ENCODE data around the gene HBEGF. TPM values are rescaled to one million over a fixed set of nuclear protein-coding genes. Genes with fewer than 3 reads are reported as not detected.
"Not testable (repeated sequence)": the region's sequence is repeated elsewhere in the genome, so short reads cannot be mapped to it uniquely, and the experiment has no call there.

The HBEGF gene
- polyA plus RNA-seq, 10 donors = 11.9 to 35.3 (median 16.6) TPM

GRCh38 chr5:140362311-140362710 is 15.9 kb upstream of the HBEGF start:
- no peak for DNase-seq

DNA sequence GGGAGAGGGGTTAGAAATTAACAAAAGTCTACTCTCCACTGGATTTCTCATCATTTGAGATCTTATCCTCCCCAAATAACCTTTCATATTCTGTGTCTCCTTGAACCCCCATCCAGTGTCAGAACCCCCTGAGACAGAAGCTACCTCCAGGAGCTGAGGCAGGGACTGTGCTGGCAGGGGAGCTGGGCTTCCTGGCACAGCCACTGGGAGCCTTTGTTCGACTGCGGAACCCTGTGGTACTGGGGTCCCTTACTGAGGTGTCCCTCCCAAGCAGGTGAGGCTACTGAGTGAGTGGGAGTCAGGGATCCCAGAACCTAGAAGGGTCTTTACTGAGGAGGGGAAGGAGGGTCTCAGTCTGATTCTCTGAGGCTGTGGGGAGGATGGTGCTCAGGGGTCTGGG is 15.5 kb upstream of the HBEGF start:
- no peak for DNase-seq

- no peak for DNase-seq
Observed at GRCh38 chr5:140360681-140361479, 14.5 kb upstream of the HBEGF start.

DNA sequence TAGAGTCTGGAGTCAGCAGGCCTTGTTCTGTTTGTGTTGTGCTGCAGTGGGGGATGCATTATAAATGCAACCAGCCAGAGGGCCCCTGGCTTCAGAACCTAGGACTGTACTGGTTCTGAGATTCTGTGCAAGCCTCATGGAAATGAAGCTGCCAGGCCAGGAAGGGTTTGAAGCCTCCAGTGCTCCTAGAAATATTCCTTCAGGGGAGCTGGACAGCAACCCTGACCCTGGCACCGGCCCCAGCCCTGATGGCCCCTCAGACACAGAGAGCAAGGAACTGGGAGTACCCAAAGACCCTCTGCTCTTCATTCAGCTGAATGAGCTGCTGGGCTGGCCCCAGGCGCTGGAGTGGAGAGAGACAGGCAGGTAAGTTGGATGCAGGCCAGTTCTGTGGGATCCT is 13.7 kb upstream of the HBEGF start, which contains the start of gene SLC4A9:
Gene SLC4A9, plus strand, starts transcription at position 94 of the 400 bp plus-strand sequence. Its CDS starts 43 bp downstream, at position 137.
- no peak for DNase-seq

GRCh38 chr5:140358738-140359310 is 12.4 kb upstream of the HBEGF start:
- DNase-seq = no peak

DNA sequence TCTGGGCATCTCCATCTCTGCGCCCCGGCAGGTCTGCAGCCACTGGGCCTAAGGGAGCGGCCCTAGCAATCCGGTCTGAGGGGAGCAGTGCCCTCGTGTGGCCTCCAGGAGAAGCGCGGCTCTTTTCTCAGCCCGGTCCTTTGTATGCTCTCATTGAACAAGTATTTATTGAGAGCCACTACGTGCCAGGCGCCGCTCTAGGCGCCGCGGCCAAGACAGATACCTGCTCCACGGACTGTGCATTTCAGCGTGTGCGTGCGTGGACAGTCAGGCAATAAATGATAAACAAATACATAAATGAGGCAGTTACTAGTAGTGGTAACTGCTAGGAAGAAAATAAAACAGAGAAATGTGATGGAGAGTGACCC is 11.3 kb upstream of the HBEGF start:
- peak; percentile 71 to 91 (median 87) for DNase-seq

- no peak for DNase-seq
Observed at GRCh38 chr5:140356853-140357725, 10.7 kb upstream of the HBEGF start.

DNA sequence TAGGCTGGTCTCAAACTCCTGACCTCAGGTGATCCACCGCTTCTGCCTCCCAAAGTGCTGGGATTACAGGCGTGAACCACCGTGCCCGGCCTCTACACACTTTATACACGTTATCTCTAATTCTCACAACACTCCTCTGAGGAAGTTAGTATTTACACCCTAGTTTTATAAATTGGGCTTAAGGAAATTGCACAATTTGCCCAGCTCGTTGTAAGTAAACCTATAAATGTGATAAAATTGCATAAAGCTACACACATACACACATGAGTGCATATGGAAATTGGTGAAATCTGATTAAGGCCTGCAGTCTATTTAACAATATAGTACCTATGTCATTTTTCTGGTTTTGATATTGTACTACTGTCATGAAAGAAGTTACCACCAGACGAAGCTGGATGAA is 9.1 kb upstream of the HBEGF start:
- no peak for DNase-seq

DNA sequence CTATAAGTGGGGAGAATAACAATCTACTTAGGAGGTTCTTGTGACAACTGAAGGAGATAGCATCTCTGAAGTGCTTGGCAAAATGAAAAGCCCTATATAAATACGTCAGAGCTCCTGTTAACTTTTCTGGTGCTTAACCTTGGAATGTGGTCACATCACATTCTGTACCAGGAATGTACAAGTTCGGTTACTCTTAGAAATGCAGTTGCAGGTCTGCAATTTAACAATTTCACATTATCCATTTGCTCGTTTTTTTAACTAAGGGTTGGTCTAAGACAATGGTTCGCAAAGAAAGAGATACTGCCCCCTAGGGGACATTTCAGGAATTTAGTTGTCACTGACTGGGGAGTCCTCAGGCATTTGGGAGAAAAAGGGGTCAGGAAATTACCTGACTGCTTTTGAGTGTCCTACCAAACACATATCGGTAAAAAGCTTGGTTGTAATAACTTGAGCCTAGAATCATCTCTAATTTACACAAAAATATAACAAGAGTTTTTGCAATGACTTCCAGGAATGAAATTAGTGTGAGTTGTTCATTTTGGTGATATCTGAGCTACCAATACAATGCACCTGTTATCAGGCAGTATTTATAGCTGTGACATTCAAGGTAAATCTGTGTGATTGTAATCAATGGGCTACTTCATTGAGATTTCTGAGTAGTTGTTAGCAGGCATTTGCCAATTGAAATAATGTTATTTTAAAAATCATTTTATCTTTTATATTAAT is 5.4 kb upstream of the HBEGF start:
- DNase-seq = peak; percentile 65 to 80 (median 76)

DNA sequence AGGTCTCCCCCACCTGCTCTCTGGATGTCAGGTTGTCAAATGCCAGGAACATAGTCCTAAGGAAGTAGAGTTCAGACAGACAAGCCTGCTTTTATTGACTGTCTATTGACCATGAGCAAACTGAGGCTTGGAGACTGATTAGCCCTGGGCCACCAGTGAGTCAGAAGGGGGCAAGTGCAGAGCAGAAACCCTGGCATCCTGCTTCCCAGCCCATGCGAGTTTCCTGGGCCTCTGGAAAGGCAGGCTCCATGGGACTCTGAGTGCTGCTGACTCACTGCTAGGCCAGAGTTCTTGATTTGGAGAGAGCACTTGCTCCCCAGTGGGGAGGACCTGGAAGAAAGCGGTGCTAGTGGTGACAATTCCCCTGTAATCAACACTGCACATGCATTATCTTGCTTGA is 2.8 kb upstream of the HBEGF start:
- DNase-seq = no peak

DNA sequence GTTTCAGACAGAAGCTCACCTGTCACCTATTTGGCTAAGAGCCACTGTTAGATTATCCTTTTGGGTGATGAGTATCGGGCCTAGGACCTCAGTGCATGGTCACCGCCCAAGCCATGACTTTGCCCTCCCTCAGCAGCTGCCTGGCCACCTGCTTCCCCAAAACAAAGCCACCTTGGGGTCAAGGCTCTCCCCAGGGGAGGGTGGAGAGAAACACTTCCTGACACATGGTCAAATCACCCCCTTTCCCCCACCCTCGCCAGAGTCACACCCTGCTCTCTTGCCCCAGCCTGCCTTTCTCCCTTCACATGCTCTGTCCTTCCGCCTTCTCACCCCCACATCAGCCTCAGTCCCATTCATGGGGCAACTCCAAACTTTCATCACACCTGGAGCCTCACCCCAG is 1.7 kb upstream of the HBEGF start:
- DNase-seq = no peak

GRCh38 chr5:140347360-140347759 is 957 bp upstream of the HBEGF start:
- DNase-seq = no peak

GRCh38 chr5:140345919-140346347 is 470 bp downstream of the HBEGF start:
- DNase-seq = peak in 2 of 3 donors; percentile 63 to 78

GRCh38 chr5:140344683-140345423 is 1.6 kb downstream of the HBEGF start:
- no peak for DNase-seq

DNA sequence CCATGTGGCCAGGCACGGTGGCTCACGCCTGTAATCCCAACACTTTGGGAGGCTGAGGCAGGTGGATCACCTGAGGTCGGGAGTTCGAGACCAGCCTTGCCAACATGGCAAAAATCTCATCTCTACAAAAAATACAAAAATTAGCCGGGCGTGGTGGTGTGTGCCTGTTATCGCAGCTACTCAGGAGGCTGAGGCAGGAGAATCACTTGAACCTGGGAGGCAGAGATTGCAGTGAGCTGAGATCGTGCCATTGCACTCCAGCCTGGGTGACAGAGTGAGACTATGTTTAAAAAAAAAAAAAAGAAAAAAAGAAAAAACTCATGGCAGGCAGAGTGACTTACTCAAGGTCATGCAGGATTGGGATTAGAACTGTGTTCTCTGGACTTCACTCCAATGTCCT is 2.6 kb downstream of the HBEGF start:
- not testable (repeated sequence) for DNase-seq

- no peak for DNase-seq
Observed at GRCh38 chr5:140342896-140343295, 3.5 kb downstream of the HBEGF start.

- peak in 1 of 3 donors; percentile 71 for DNase-seq
Observed at GRCh38 chr5:140342287-140342686, 4.1 kb downstream of the HBEGF start.

DNA sequence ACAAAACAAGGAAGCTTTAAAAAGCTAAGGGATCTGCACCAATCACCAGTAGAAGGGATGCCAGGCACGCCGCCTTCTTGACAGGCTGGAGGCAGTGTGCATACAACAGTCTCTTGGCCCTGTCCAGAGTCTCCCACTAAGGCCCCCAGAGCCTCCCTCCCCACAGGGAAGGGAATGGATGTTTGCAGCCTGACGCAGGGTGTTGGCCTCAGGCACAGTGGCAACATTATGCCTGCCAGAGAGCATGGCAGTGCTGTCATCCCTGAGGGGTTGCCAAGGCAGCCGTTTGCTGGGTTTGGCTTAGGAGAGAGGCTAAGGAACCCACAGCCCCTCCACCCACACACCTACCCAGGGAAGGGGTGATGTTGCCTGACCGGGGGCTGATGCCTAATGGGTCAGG is 4.8 kb downstream of the HBEGF start:
- DNase-seq = no peak

- DNase-seq = no peak
Observed at GRCh38 chr5:140340605-140341121, 5.7 kb downstream of the HBEGF start.

DNA sequence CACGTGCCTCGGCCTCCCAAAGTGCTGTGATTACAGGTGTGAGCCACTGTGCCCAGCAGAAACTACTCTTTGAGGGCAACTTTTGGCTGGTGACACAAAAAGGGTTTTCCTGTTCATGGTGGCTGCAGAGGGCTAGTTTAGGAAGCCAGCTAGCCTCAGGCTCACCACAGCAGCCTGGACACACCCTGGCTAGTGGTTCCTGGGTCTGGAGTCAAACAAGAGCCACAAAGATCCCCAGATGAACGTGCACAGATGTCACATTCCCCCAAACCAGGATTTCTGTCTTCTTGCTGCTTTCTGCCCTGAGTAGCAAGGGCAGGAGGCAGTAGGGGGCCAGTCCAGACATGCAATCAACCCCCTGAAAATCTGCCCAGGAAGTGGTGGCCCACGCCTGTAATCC is 6.8 kb downstream of the HBEGF start:
- DNase-seq = no peak

DNA sequence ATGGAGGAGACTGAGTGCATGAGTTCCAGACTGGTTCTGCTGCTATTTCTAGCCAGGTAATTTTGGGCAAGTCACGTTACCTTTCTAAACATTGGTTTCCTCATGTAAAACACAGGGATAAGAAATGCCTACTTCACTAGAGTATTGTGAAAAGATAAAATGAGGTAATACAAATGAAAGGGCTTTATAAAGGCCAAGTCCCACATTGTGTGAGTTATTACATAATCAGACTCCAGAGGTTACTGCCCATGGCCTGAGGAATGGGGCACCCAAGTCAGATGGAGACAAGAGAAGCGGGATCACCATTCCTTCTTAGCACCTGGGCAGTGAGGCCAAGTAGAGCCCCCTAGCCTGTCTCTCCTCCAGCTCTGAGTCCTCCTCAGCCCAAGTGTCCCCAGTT is 7.5 kb downstream of the HBEGF start:
- no peak for DNase-seq
